Neural progenitor cell (in vitro differentiated cells): ENCODE measurements around the gene BCAS1. TPM values are rescaled to one million over a fixed set of nuclear protein-coding genes. Genes with fewer than 3 reads are reported as not detected.

Experiments
- DNase-seq: peaks from one replicate; pipeline ENCODE4 v3.0.0-alpha.2; 2016; ENCODE audit warnings: low spot score
- H2AFZ ChIP-seq: fragments of 200-600 bp; sonication (generic); replicated peaks from 2 replicates; pipeline ENCODE4 v1.6.1; 2016; ENCODE audit warnings: antibody characterized with exemption
- H3F3A ChIP-seq: fragments of 200-600 bp; sonication (generic); 2 replicates; pipeline ENCODE4 v1.6.1; 2016; ENCODE audit warnings: antibody characterized with exemption, low read depth
- H3K27ac ChIP-seq: fragments of 200-600 bp; sonication (generic); 2 replicates; pipeline ENCODE4 v1.5.1; 2016; ENCODE audit warnings: mild to moderate bottlenecking
- H3K27me3 ChIP-seq: fragments of 200-600 bp; sonication (generic); 2 replicates; pipeline ENCODE4 v1.6.1; 2016; ENCODE audit warnings: mild to moderate bottlenecking, moderate library complexity
- H3K36me3 ChIP-seq: fragments of 200-600 bp; sonication (generic); 2 replicates; pipeline ENCODE4 v1.5.1; 2016
- H3K4me1 ChIP-seq: fragments of 200-600 bp; sonication (generic); 2 replicates; pipeline ENCODE4 v1.6.1; 2016; ENCODE audit warnings: mixed run types
- H3K4me2 ChIP-seq: fragments of 200-600 bp; sonication (generic); 2 replicates; pipeline ENCODE4 v1.6.1; 2016
- H3K4me3 ChIP-seq: fragments of 200-600 bp; sonication (generic); 2 replicates; pipeline ENCODE4 v1.5.1; 2016
- H3K79me2 ChIP-seq: fragments of 200-600 bp; sonication (generic); 2 replicates; pipeline ENCODE4 v1.6.1; 2016; ENCODE audit warnings: low read depth
- H3K9ac ChIP-seq: fragments of 200-600 bp; sonication (generic); 2 replicates; pipeline ENCODE4 v1.6.1; 2016
- H3K9me3 ChIP-seq: fragments of 200-600 bp; sonication (generic); 2 replicates; pipeline ENCODE4 v1.5.1; 2016; ENCODE audit warnings: low read depth
- H4K20me1 ChIP-seq: fragments of 200-600 bp; sonication (generic); 2 replicates; pipeline ENCODE4 v1.6.1; 2016; ENCODE audit warnings: low read depth
- H3K27ac Mint-ChIP-seq: 3 replicates; pipeline ENCODE4 v1.8.0; 2021; ENCODE audit warnings: mixed read lengths
- H3K27me3 Mint-ChIP-seq: 2 replicates; pipeline ENCODE4 v1.8.0; 2022; ENCODE audit warnings: low read depth, mild to moderate bottlenecking, inconsistent platforms, moderate library complexity, mixed read lengths; ENCODE audit not compliant: insufficient read depth
- H3K36me3 Mint-ChIP-seq: 3 replicates; pipeline ENCODE4 v1.8.0; 2021; ENCODE audit warnings: mixed read lengths
- H3K4me1 Mint-ChIP-seq: 3 replicates; pipeline ENCODE4 v1.8.0; 2021; ENCODE audit warnings: mixed read lengths
- H3K4me3 Mint-ChIP-seq: 3 replicates; pipeline ENCODE4 v1.8.0; 2021; ENCODE audit warnings: mild to moderate bottlenecking, moderate library complexity, mixed read lengths
- H3K9me3 Mint-ChIP-seq: 3 replicates; pipeline ENCODE4 v1.8.0; 2020; ENCODE audit warnings: mixed read lengths
- CTCF ChIP-seq: fragments of 200-600 bp; sonication (generic); IDR thresholded peaks from 2 replicates; pipeline ENCODE4 v1.5.1; 2017; ENCODE audit warnings: antibody characterized with exemption, mild to moderate bottlenecking
- EZH2 ChIP-seq: fragments of 200-600 bp; sonication (generic); IDR thresholded peaks from 2 replicates; pipeline ENCODE4 v1.6.1; 2017; ENCODE audit warnings: antibody characterized with exemption, mild to moderate bottlenecking, moderate library complexity
- EZH2phosphoT487 ChIP-seq: fragments of 200-600 bp; sonication (generic); IDR thresholded peaks from 2 replicates; pipeline ENCODE4 v1.6.1; 2017; ENCODE audit warnings: antibody characterized with exemption
- total RNA-seq: library from RNA; depleted of rRNA; stranded (reverse); fragments of >200 nt; gene quantifications from 2 replicates; pipeline ENCODE4 v1.2.3, GENCODE V29; 2015; ENCODE audit warnings: low replicate concordance

The BCAS1 gene
- total RNA-seq, 1 donor from 2014 or later = not detected

DNA sequence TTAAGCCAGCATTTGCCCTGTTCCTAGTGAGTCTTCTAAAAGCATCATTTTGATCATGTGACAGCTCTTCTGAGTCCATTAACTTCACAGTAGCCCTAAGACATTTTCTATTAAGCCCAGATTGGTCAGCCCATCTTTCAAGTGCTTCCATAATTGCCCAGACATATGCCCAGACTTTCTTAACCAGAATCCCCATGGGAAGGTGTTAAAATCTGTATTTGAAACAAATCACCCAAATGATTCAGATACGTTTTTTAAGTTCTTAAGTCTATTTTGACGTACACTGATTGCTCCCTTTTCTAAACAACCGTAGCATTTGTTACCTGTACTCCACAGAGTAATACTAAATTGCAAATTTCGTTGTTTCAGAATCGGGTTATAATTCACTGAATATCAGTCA is 89.3 kb downstream of the BCAS1 start:
- no peak for DNase-seq
- no peaks in the 10 kb centered on the region for H3K36me3 ChIP-seq
- H3K27me3 Mint-ChIP-seq = no peaks in the 10 kb centered on the region
- H3K4me3 Mint-ChIP-seq = no peak overlapping the region
- no peak overlapping the region for H2AFZ ChIP-seq
- no peaks in the 10 kb centered on the region for H3K4me1 Mint-ChIP-seq
- H3K27ac Mint-ChIP-seq = no peak overlapping the region
- no peaks in the 10 kb centered on the region for H3K4me1 ChIP-seq
- no peak overlapping the region for H3K4me2 ChIP-seq
- no peak for TF ChIP-seq CTCF
- TF ChIP-seq EZH2 = no peak
- no peak for TF ChIP-seq EZH2phosphoT487
- no peak overlapping the region for H3K27ac ChIP-seq
- H3F3A ChIP-seq = no peaks in the 10 kb centered on the region
- H3K79me2 ChIP-seq = no peaks in the 10 kb centered on the region
- peaks cover 7% of the 10 kb centered on the region for H3K9me3 Mint-ChIP-seq
- H3K9me3 ChIP-seq = no peaks in the 10 kb centered on the region
- H4K20me1 ChIP-seq = no peaks in the 10 kb centered on the region
- H3K4me3 ChIP-seq = no peak overlapping the region
- H3K9ac ChIP-seq = no peak overlapping the region
- H3K36me3 Mint-ChIP-seq = no peaks in the 10 kb centered on the region
- H3K27me3 ChIP-seq = no peaks in the 10 kb centered on the region

- Histone ChIP-seq H3K79me2 (no peaks in the 10 kb centered on the region), H3K27ac (no peak overlapping the region), H3F3A (no peaks in the 10 kb centered on the region), H3K36me3 (no peaks in the 10 kb centered on the region), H3K27me3 (no peaks in the 10 kb centered on the region), H3K4me2 (no peak overlapping the region), H3K4me3 (no peak overlapping the region), H3K4me1 (no peaks in the 10 kb centered on the region), H2AFZ (no peak overlapping the region), H3K9me3 (no peaks in the 10 kb centered on the region), H4K20me1 (no peaks in the 10 kb centered on the region), H3K9ac (no peak overlapping the region)
- H3K36me3 Mint-ChIP-seq = no peaks in the 10 kb centered on the region
- no peak for DNase-seq
- no peaks in the 10 kb centered on the region for H3K4me1 Mint-ChIP-seq
- H3K4me3 Mint-ChIP-seq = no peak overlapping the region
- no peak for TF ChIP-seq CTCF
- no peak for TF ChIP-seq EZH2phosphoT487
- no peak for TF ChIP-seq EZH2
- H3K27ac Mint-ChIP-seq = no peak overlapping the region
- no peaks in the 10 kb centered on the region for H3K27me3 Mint-ChIP-seq
- H3K9me3 Mint-ChIP-seq = peaks cover 7% of the 10 kb centered on the region
These were observed 90.3 kb downstream of the BCAS1 start for GRCh38 chr20:53980031-53980465.

- DNase-seq = no peak
- no peaks in the 10 kb centered on the region for H3K36me3 Mint-ChIP-seq
These were observed 91.9 kb downstream of the BCAS1 start for GRCh38 chr20:53978497-53978896.

More at GRCh38 chr20:53978497-53978896, 91.9 kb downstream of the BCAS1 start:
- Mint-ChIP-seq H3K9me3 (peaks cover 7% of the 10 kb centered on the region), H3K4me3 (no peak overlapping the region), H3K27me3 (no peaks in the 10 kb centered on the region), H3K4me1 (no peaks in the 10 kb centered on the region), H3K27ac (no peak overlapping the region)
- no peaks in the 10 kb centered on the region for H3K27me3 ChIP-seq
- H3K9ac ChIP-seq = no peak overlapping the region
- TF ChIP-seq EZH2phosphoT487 (no peak), CTCF (no peak), EZH2 (no peak)
- no peaks in the 10 kb centered on the region for H4K20me1 ChIP-seq
- H3K36me3 ChIP-seq = no peaks in the 10 kb centered on the region
- H3K9me3 ChIP-seq = no peaks in the 10 kb centered on the region
- no peaks in the 10 kb centered on the region for H3K4me1 ChIP-seq
- H3K27ac ChIP-seq = no peak overlapping the region
- H3K79me2 ChIP-seq = no peaks in the 10 kb centered on the region
- H3K4me3 ChIP-seq = no peak overlapping the region
- no peak overlapping the region for H3K4me2 ChIP-seq
- H3F3A ChIP-seq = no peaks in the 10 kb centered on the region
- no peak overlapping the region for H2AFZ ChIP-seq
